ENCODE data around the gene CARD11.
A peak's percentile ranks its signal among the peaks of the same experiment; 100 is the strongest.

The CARD11 gene

DNA sequence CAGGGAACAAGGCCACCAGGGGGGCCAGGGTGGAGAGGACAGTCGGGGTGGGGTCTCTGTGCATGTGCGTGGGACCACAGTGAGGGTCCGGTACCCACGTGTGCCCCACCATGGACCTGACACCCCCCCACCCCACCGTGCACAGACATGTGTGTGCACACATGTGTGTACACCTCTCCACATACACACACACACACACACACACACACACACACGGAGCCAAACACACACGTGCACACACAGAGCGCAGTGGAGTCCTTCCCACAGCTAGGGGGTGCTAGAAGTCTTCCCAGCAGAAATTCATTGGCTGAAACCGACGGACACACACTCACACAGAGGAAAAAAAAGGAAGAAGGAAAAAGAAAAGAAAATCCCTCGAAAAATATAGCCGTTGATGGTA lies 156.8 kb downstream of the CARD11 start:
- peak; percentile 94 for ATAC-seq

DNA sequence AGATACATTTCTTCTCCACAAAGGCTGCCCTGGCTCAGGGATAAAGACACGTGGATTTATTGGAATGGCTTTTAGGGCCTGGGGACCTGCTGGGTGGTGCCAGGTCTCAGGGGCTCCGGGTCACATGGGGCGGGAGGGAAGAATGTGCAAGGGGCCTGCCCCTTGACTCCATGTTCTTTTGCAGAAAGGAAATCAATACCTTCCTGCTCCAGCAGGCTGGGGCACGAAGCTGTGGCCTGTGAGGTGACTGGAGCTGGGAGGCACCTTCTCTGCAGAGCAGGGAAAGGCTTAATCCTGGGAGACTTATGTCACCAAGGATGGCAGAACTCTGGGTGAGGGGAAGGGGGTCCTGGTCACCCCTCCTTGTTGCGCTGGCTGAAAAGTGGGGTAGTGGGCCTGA lies 157.3 kb downstream of the CARD11 start:
- TF ChIP-seq ZC3H10 (CRISPR knock-in tag; IDR thresholded peaks at IDR 0.05) (no peak), ZFP3 (CRISPR knock-in tag; IDR thresholded peaks at IDR 0.05) (no peak)
- ATAC-seq, result no peak

More for the DNA sequence above, 156.8 kb downstream of the CARD11 start:
- TF ChIP-seq ARNTL (CRISPR knock-in tag; IDR thresholded peaks at IDR 0.05; ENCODE audit: borderline replicate concordance, low read depth), result 0 out of 2 replicates have a peak, but pooled peaks have one; percentile 56
- TF ChIP-seq ESRRG (CRISPR knock-in tag; IDR thresholded peaks at IDR 0.05), result no peak

DNA sequence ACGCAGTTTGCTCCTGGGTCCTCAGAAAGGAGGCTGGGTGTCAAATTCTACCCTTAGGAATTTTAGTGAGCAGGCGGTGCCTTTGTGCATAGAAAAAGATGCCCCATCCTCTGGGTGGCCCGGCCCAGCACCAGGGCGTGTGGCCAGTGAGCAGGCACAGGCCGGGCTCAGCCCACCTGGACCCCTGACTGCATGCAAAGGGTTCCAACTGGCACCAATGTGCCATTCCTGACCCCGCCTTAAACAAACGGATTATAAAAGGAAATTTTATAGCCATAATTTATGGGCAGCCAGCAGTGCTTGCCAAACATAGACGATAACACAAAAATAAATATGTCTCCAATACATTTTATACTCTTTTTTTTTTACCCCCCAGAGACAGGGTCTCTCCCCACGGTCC lies 159.5 kb downstream of the CARD11 start:
- TF ChIP-seq ZNF565 (CRISPR knock-in tag; conservative IDR thresholded peaks at IDR 0.05; ENCODE audit: low read depth) (no peak), ARNTL (CRISPR knock-in tag; IDR thresholded peaks at IDR 0.05; ENCODE audit: borderline replicate concordance, low read depth) (no peak), ZFP3 (CRISPR knock-in tag; IDR thresholded peaks at IDR 0.05) (no peak)
- TF ChIP-seq, protein P1, sequence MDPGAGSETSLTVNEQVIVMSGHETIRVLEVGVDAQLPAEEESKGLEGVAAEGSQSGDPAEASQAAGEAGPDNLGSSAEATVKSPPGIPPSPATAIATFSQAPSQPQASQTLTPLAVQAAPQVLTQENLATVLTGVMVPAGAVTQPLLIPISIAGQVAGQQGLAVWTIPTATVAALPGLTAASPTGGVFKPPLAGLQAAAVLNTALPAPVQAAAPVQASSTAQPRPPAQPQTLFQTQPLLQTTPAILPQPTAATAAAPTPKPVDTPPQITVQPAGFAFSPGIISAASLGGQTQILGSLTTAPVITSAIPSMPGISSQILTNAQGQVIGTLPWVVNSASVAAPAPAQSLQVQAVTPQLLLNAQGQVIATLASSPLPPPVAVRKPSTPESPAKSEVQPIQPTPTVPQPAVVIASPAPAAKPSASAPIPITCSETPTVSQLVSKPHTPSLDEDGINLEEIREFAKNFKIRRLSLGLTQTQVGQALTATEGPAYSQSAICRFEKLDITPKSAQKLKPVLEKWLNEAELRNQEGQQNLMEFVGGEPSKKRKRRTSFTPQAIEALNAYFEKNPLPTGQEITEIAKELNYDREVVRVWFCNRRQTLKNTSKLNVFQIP (CRISPR knock-in tag; IDR thresholded peaks at IDR 0.05; ENCODE audit: borderline replicate concordance, low read depth), result no peak
- TF ChIP-seq, protein P2, sequence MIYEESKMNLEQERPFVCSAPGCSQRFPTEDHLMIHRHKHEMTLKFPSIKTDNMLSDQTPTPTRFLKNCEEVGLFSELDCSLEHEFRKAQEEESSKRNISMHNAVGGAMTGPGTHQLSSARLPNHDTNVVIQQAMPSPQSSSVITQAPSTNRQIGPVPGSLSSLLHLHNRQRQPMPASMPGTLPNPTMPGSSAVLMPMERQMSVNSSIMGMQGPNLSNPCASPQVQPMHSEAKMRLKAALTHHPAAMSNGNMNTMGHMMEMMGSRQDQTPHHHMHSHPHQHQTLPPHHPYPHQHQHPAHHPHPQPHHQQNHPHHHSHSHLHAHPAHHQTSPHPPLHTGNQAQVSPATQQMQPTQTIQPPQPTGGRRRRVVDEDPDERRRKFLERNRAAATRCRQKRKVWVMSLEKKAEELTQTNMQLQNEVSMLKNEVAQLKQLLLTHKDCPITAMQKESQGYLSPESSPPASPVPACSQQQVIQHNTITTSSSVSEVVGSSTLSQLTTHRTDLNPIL (CRISPR knock-in tag; IDR thresholded peaks at IDR 0.05; ENCODE audit: low read depth), result no peak
- ATAC-seq, result no peak

DNA sequence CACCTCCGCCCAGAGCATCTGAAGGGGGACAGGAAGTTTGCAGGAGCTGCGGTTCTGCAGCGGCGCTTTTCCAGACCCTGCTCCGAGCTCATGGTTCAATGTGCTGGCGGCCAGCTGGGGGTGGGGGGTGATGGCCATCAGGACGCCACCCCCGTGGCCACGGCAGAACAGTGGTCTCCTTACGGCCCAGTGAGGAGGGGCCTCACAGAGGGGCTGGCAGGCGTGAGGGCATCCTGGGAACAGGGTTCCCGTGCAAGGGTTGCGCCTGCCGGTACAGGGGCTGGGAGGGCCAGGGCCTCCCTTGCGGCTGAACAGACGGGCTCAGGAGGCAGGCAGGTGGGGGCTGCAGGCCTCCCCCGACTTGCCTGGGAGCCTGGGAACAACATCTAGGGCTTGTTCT lies 160.6 kb downstream of the CARD11 start:
- no peak for ATAC-seq
- TF ChIP-seq, protein P2 (CRISPR knock-in tag; IDR thresholded peaks at IDR 0.05; ENCODE audit: low read depth), result no peak
- TF ChIP-seq ESRRG (CRISPR knock-in tag; IDR thresholded peaks at IDR 0.05), result no peak
- TF ChIP-seq, protein P1 (CRISPR knock-in tag; IDR thresholded peaks at IDR 0.05; ENCODE audit: borderline replicate concordance, low read depth), result no peak
- no peak for TF ChIP-seq ARNTL (CRISPR knock-in tag; IDR thresholded peaks at IDR 0.05; ENCODE audit: borderline replicate concordance, low read depth)
- no peak for TF ChIP-seq TOX (CRISPR knock-in tag; IDR thresholded peaks at IDR 0.05; ENCODE audit: borderline replicate concordance)
- TF ChIP-seq CSDC2 (CRISPR knock-in tag; IDR thresholded peaks at IDR 0.05), result no peak

DNA sequence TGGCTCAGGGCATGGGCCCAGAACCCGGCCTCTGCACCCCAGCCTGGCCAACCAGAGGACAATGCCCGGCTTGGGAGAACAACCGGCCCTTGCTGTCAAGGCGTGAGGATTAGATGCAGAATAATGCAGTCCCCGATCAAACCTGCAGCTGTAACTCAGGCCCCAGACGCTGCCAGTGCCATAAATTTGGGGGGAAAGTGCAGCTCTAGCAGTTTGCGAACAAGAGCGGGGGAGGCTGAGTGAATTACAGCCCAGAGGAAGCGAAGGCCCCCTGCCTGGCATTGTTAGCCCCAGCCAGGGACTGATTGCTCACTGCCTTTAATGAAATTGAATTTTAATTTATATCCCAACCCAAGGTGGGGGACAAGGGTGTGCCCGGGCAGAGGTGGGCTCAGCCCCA lies 161.6 kb downstream of the CARD11 start:
- TF ChIP-seq ZFP30 (CRISPR knock-in tag; IDR thresholded peaks at IDR 0.05) (no peak), ZNF70 (CRISPR knock-in tag; IDR thresholded peaks at IDR 0.05) (no peak), ZNF565 (CRISPR knock-in tag; conservative IDR thresholded peaks at IDR 0.05; ENCODE audit: low read depth) (no peak), OSR1 (CRISPR knock-in tag; IDR thresholded peaks at IDR 0.05) (no peak), ISL1 (CRISPR knock-in tag; IDR thresholded peaks at IDR 0.05) (no peak), ZC3H10 (CRISPR knock-in tag; IDR thresholded peaks at IDR 0.05) (no peak), CSDC2 (CRISPR knock-in tag; IDR thresholded peaks at IDR 0.05) (no peak), ZFP3 (CRISPR knock-in tag; IDR thresholded peaks at IDR 0.05) (no peak), PPARA (CRISPR knock-in tag; IDR thresholded peaks at IDR 0.05; ENCODE audit: borderline replicate concordance) (no peak), GLIS3 (CRISPR knock-in tag; IDR thresholded peaks at IDR 0.05) (no peak), ZNF8 (CRISPR knock-in tag; IDR thresholded peaks at IDR 0.05) (no peak)
- TF ChIP-seq, protein P3, sequence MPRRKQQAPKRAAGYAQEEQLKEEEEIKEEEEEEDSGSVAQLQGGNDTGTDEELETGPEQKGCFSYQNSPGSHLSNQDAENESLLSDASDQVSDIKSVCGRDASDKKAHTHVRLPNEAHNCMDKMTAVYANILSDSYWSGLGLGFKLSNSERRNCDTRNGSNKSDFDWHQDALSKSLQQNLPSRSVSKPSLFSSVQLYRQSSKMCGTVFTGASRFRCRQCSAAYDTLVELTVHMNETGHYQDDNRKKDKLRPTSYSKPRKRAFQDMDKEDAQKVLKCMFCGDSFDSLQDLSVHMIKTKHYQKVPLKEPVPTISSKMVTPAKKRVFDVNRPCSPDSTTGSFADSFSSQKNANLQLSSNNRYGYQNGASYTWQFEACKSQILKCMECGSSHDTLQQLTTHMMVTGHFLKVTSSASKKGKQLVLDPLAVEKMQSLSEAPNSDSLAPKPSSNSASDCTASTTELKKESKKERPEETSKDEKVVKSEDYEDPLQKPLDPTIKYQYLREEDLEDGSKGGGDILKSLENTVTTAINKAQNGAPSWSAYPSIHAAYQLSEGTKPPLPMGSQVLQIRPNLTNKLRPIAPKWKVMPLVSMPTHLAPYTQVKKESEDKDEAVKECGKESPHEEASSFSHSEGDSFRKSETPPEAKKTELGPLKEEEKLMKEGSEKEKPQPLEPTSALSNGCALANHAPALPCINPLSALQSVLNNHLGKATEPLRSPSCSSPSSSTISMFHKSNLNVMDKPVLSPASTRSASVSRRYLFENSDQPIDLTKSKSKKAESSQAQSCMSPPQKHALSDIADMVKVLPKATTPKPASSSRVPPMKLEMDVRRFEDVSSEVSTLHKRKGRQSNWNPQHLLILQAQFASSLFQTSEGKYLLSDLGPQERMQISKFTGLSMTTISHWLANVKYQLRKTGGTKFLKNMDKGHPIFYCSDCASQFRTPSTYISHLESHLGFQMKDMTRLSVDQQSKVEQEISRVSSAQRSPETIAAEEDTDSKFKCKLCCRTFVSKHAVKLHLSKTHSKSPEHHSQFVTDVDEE (CRISPR knock-in tag; IDR thresholded peaks at IDR 0.05), result no peak
- TF ChIP-seq, protein P2 (CRISPR knock-in tag; IDR thresholded peaks at IDR 0.05; ENCODE audit: low read depth), result no peak
- ATAC-seq, result no peak

All from SK-N-SH treated with all-trans-retinoic acid at 6 μM for 48 hours (cell line).